Uterus (tissue), 2 donors: ENCODE results near the gene RPA4.

Experiments
- CTCF ChIP-seq, 4 experiments: fragments of 200-600 bp in 2 of 4; fragments of 450-650 bp in 2 of 4; sonication (generic) in 2 of 4; IDR thresholded peaks; one replicate each; pipeline ENCODE4 v1.5.1; 2016 to 2019; ENCODE audit warnings: antibody characterized with exemption in 4 of 4, mild to moderate bottlenecking in 2 of 4, moderate library complexity in 1 of 4
- POLR2A ChIP-seq, 2 donors: fragments of 450-650 bp; IDR thresholded peaks; one replicate each; pipeline ENCODE4 v1.6.1; 2016; ENCODE audit warnings: antibody characterized with exemption in 2 of 2, mild to moderate bottlenecking in 1 of 2, moderate library complexity in 1 of 2

- TF ChIP-seq CTCF (IDR thresholded peaks at IDR 0.05) (no peak), POLR2A (IDR thresholded peaks at IDR 0.05) (no peak)
These were observed 25.6 kb downstream of the RPA4 start for GRCh38 chrX:96909291-96909690.
